ENCODE results near the gene LIPG.

GRCh38 chr18:49555641-49556040 lies 6.2 kb upstream of the LIPG start:
- no peak for TF ChIP-seq CTCF (IDR thresholded peaks at IDR 0.05)
- no peak for TF ChIP-seq POLR2A (IDR thresholded peaks at IDR 0.05; ENCODE audit: low read depth)

All from esophagus muscularis mucosa (tissue), 3 donors.